ENCODE data around the gene CCDC124.

DNA sequence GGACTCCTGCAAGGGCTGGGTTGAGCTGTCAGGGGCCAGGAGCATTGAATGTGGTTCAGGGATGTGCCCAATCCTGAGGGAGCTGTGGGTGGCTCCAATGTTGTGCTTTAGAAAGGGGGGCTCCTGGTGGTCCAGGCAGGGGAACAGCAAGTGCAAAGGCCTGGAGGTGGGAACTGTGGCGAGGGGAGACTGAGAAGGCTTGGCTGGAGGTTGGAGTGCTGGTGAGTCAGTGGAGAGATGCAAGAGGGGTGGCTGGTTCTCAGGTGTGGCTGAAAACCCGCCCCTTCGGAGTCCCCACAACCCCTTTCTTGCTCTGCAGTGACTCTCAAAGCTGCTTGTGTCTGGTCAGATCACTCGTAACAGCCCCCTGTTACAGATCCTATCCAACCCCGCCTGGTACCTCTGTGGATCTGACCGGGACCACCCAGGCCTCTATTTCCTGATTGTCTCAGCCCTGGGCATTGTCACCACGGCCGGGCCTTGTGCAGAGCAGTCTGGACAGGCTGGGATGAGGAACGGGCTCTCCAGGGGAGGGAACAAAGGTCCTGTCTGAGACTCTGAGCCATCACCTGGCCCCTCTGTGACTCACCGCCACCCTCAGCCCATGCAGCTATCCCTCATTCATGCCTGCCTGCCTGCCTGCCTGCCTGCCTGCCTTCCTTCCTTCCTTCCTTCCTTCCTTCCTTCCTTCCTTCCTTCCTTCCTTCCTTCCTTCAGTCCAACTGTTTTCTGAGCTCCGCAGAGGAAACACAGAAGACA, 32.7 kb downstream of the CCDC124 start:
- TF ChIP-seq, protein P1, sequence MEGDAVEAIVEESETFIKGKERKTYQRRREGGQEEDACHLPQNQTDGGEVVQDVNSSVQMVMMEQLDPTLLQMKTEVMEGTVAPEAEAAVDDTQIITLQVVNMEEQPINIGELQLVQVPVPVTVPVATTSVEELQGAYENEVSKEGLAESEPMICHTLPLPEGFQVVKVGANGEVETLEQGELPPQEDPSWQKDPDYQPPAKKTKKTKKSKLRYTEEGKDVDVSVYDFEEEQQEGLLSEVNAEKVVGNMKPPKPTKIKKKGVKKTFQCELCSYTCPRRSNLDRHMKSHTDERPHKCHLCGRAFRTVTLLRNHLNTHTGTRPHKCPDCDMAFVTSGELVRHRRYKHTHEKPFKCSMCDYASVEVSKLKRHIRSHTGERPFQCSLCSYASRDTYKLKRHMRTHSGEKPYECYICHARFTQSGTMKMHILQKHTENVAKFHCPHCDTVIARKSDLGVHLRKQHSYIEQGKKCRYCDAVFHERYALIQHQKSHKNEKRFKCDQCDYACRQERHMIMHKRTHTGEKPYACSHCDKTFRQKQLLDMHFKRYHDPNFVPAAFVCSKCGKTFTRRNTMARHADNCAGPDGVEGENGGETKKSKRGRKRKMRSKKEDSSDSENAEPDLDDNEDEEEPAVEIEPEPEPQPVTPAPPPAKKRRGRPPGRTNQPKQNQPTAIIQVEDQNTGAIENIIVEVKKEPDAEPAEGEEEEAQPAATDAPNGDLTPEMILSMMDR (IDR thresholded peaks at IDR 0.05 in 4 of 5, conservative IDR thresholded peaks at IDR 0.05 in 1 of 5) = no peak
- TF ChIP-seq POLR2A (IDR thresholded peaks at IDR 0.05) = no peak
